Measurements from ENCODE around the gene CELA3A.
"Not testable (repeated sequence)": the region's sequence is repeated elsewhere in the genome, so short reads cannot be mapped to it uniquely, and the experiment has no call there.

CELA3A gene

DNA sequence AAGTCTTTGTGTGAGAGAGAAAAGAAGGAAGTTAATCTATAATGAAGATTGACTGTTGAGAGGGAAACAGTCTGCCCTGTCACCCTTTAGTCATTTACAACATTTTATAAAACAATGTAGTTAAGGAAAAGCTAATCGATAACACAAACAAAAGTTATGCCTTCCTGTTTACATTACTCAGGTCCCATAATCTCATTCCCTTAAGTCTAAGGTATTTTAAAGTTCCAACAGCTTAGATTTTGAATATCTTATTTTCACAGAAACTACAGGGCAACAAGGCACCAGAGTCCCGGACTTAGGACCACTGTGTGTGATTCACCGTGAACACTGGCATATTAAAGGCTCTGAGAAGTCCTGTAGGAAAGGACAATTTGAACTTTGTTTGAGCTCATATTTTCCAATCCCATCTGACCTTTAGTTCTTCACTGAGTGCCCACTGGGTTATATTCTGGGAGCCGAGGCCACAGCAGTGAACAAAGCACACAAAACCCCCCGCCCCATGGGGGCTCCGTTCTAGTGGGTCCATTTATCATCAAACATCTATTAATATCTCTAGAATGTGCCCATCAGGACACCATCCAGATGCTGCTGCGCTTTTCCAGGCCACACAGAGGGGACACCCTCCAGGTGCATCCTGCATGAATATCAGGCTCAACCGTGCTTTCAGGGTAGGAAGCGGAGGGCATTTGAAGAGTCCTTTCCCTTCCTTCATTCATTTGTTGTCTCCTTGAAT, 3.4 kb upstream of the CELA3A start:
- not testable (repeated sequence) for H3K27me3 ChIP-seq (ENCODE audit: control insufficient read depth, insufficient read depth, low read length, poor library complexity, severe bottlenecking); H3K4me3 ChIP-seq (ENCODE audit: insufficient read depth, low read depth, low read length); H3K9me3 ChIP-seq (ENCODE audit: control insufficient read depth, low read length); H3K4me1 ChIP-seq (ENCODE audit: control insufficient read depth, insufficient read depth, low read length); H3K27ac ChIP-seq (ENCODE audit: insufficient read depth, low read depth, low read length, poor library complexity, severe bottlenecking); H3K36me3 ChIP-seq (ENCODE audit: control insufficient read depth, insufficient read depth, low read length)
- 87 to 88% methylated on average over 6 to 8 of the region's 9 CpGs for WGBS, 2 experiments

DNA sequence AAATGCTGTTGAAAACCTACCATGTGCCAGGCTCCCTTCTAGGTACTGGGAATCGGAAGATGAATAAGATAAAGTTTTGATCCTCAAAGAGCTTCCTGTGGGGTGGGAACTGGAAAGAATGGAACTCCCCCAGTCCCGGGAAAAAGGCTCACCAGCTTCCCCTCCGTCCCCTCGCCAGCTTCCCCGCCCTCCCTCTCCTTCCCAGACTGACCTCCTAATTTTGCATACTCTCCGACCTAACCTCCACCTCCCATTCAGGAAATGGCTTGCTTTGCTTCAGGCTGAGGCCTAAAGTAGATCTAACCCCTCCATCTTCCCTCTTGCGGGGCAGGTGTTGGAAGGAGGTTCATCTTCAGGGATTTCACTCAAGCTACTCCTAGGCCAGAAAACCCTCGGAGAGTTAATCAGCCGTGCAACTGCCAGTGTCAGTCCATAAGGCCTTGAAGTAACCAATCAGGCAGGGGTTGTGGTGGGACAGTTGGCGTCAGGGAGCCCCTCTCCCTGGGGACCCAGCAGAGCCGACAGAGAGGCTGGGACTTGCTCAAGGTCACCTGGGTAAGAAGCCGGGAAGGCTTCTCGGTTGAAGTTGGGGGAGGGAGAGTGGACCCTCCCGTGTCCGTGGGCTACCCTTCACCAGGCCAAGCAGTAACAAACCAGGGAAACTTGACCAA, 2.7 kb upstream of the CELA3A start:
- H3K27me3 ChIP-seq (ENCODE audit: control insufficient read depth, insufficient read depth, low read length, poor library complexity, severe bottlenecking); H3K4me3 ChIP-seq (ENCODE audit: insufficient read depth, low read depth, low read length); H3K4me1 ChIP-seq (ENCODE audit: control insufficient read depth, insufficient read depth, low read length); H3K27ac ChIP-seq (ENCODE audit: insufficient read depth, low read depth, low read length, poor library complexity, severe bottlenecking); H3K36me3 ChIP-seq (ENCODE audit: control insufficient read depth, insufficient read depth, low read length); H3K9me3 ChIP-seq (ENCODE audit: control insufficient read depth, low read length): not testable (repeated sequence)
- 69 to 73% methylated on average over 12 to 13 of the region's 15 CpGs for WGBS, 2 experiments

DNA sequence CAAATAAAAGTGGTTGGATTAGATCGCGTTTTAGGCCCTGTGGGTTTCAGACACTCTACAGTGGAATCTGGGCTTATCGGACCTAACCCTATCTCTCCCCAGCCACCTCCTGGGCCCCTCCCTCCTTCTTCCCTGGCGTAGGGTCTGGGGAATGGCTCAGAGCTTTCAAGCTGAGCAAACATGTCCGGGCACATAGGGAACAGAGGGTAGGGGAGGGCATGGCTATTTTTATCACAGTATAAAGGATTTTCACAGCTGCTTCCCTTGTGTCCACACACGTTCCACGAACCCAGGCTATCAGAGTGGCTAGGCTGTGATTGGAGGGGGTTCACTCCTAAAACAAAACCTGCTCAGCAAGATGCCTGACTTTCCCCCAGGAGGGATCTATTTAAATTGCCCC, 1.8 kb upstream of the CELA3A start:
- not testable (repeated sequence) for H3K4me3 ChIP-seq (ENCODE audit: insufficient read depth, low read depth, low read length); H3K27ac ChIP-seq (ENCODE audit: insufficient read depth, low read depth, low read length, poor library complexity, severe bottlenecking); H3K9me3 ChIP-seq (ENCODE audit: control insufficient read depth, low read length); H3K4me1 ChIP-seq (ENCODE audit: control insufficient read depth, insufficient read depth, low read length); H3K27me3 ChIP-seq (ENCODE audit: control insufficient read depth, insufficient read depth, low read length, poor library complexity, severe bottlenecking); H3K36me3 ChIP-seq (ENCODE audit: control insufficient read depth, insufficient read depth, low read length)
- 76 to 77% methylated on average over 5 to 6 of the region's 7 CpGs for WGBS, 2 experiments

DNA sequence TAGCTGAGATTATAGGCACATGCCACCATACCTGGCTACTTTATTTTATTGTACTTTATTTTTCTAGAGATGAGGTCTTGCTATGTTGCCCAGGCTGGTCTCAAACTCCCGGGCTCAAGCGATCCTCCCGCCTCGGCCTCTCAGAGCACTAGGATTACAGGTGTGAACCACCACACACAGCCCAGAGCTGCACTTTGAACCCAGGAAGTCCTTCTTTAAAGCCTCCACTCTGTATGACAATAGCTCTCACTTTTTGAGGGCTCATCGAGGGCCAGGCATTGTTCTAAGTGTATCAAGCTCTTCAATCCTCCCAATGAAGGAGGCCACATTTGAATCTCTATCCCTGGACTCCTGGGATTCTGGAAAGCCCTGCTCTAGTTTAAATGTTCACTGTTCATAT, 1.0 kb downstream of the CELA3A start:
- not testable (repeated sequence) for H3K4me3 ChIP-seq (ENCODE audit: insufficient read depth, low read depth, low read length); H3K27me3 ChIP-seq (ENCODE audit: control insufficient read depth, insufficient read depth, low read length, poor library complexity, severe bottlenecking); H3K27ac ChIP-seq (ENCODE audit: insufficient read depth, low read depth, low read length, poor library complexity, severe bottlenecking); H3K4me1 ChIP-seq (ENCODE audit: control insufficient read depth, insufficient read depth, low read length); H3K36me3 ChIP-seq (ENCODE audit: control insufficient read depth, insufficient read depth, low read length); H3K9me3 ChIP-seq (ENCODE audit: control insufficient read depth, low read length)
- WGBS, 2 experiments = 87 to 88% methylated on average over 5 of the region's 5 CpGs

DNA sequence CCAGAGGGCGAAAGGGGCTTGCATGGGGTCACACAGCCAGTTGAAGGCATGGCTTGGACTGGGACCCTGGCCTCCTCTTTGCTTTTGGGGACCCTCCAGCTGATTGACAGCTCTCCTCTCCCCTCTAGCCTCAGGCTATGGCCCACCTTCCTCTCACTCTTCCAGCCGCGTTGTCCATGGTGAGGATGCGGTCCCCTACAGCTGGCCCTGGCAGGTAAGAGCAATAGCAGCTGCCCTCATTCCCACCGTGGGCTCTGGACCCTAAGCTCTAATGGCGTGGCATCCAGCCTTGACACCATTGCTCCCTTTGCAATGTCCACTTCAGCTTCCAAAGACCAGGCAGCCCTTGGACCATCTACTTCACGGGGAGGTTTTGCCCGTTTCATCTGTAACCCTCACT, 1.4 kb downstream of the CELA3A start:
- H3K4me1 ChIP-seq (ENCODE audit: control insufficient read depth, insufficient read depth, low read length); H3K9me3 ChIP-seq (ENCODE audit: control insufficient read depth, low read length); H3K4me3 ChIP-seq (ENCODE audit: insufficient read depth, low read depth, low read length); H3K27me3 ChIP-seq (ENCODE audit: control insufficient read depth, insufficient read depth, low read length, poor library complexity, severe bottlenecking); H3K27ac ChIP-seq (ENCODE audit: insufficient read depth, low read depth, low read length, poor library complexity, severe bottlenecking); H3K36me3 ChIP-seq (ENCODE audit: control insufficient read depth, insufficient read depth, low read length): not testable (repeated sequence)
- WGBS, 2 experiments = 85 to 88% methylated on average over 8 of the region's 8 CpGs

DNA sequence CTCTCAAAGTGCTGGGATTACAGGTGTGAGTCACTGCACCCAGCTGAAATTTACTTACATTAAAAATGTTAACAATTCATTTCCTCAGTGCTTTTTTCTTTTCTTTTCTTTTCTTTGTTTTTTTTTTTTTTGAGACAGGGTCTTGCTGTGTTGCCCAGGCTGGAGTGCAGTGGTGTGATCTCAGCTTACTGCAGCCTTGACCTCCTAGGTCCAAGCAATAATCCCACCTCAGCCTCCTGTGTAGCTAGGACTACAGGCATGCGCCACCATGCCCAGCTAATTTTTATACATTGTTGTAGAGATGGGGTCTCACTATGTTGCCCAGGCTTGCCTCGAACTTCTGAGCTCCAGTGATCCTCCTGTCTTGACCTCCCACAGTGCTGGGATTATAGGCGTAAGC, 2.5 kb downstream of the CELA3A start:
- not testable (repeated sequence) for H3K4me1 ChIP-seq (ENCODE audit: control insufficient read depth, insufficient read depth, low read length); H3K36me3 ChIP-seq (ENCODE audit: control insufficient read depth, insufficient read depth, low read length); H3K27me3 ChIP-seq (ENCODE audit: control insufficient read depth, insufficient read depth, low read length, poor library complexity, severe bottlenecking); H3K9me3 ChIP-seq (ENCODE audit: control insufficient read depth, low read length); H3K27ac ChIP-seq (ENCODE audit: insufficient read depth, low read depth, low read length, poor library complexity, severe bottlenecking); H3K4me3 ChIP-seq (ENCODE audit: insufficient read depth, low read depth, low read length)
- 92% methylated on average over 2 of the region's 3 CpGs; no CpG with 5 or more reads in 1 of the 2 experiments for WGBS, 2 experiments

DNA sequence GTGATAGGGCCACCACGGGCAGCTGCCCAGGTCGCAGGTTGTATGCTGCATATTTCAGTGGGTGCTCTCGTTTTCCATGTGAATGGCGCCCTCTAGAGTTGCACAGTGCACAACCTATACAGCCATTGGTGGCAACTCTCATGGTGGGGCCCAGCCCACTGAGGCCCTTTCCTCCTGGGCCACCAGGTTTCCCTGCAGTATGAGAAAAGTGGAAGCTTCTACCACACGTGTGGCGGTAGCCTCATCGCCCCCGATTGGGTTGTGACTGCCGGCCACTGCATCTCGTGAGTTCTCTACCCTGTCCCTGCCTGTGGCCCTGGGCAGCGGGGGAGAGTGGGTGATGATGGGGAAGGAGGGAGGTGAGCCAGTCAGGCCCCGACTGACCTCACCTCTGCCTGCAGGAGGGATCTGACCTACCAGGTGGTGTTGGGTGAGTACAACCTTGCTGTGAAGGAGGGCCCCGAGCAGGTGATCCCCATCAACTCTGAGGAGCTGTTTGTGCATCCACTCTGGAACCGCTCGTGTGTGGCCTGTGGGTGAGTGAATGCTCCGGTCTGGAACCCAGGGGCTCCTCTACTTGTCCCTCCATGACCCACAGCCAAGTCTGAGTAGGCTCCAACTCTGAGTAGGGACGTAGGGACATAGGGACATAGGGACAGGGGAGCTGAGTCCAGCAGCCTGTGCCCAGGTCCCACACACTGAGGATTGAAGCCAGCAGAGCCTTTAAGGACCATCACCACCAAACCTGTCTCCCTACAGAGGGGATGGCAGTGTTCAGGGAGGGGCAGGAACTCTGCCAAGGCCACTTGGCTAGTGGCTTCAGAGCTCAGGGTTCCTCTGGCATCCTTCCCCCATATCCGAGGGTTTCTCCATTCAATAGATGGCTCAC, 4.0 kb downstream of the CELA3A start:
- H3K27ac ChIP-seq (ENCODE audit: insufficient read depth, low read depth, low read length, poor library complexity, severe bottlenecking); H3K9me3 ChIP-seq (ENCODE audit: control insufficient read depth, low read length); H3K27me3 ChIP-seq (ENCODE audit: control insufficient read depth, insufficient read depth, low read length, poor library complexity, severe bottlenecking); H3K4me1 ChIP-seq (ENCODE audit: control insufficient read depth, insufficient read depth, low read length); H3K36me3 ChIP-seq (ENCODE audit: control insufficient read depth, insufficient read depth, low read length); H3K4me3 ChIP-seq (ENCODE audit: insufficient read depth, low read depth, low read length): not testable (repeated sequence)
- WGBS, 2 experiments = 77 to 80% methylated on average over 18 of the region's 18 CpGs

DNA sequence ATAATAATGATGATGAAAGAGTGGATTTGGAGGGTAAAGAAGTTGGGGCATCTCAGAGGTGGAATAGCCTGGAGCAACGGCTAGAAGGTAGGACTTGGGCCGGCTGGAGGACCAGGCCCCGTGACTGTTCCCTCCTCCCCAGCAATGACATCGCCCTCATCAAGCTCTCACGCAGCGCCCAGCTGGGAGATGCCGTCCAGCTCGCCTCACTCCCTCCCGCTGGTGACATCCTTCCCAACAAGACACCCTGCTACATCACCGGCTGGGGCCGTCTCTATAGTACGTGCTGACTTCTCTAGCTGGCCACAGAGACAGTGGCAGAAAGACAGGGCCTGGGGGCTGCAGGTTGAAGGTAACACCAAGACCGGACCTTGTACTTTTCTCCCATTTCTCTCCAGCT, 5.3 kb downstream of the CELA3A start:
- H3K9me3 ChIP-seq (ENCODE audit: control insufficient read depth, low read length); H3K4me3 ChIP-seq (ENCODE audit: insufficient read depth, low read depth, low read length); H3K27ac ChIP-seq (ENCODE audit: insufficient read depth, low read depth, low read length, poor library complexity, severe bottlenecking); H3K27me3 ChIP-seq (ENCODE audit: control insufficient read depth, insufficient read depth, low read length, poor library complexity, severe bottlenecking); H3K36me3 ChIP-seq (ENCODE audit: control insufficient read depth, insufficient read depth, low read length); H3K4me1 ChIP-seq (ENCODE audit: control insufficient read depth, insufficient read depth, low read length): not testable (repeated sequence)
- 87% methylated on average over 12 to 13 of the region's 13 CpGs for WGBS, 2 experiments

DNA sequence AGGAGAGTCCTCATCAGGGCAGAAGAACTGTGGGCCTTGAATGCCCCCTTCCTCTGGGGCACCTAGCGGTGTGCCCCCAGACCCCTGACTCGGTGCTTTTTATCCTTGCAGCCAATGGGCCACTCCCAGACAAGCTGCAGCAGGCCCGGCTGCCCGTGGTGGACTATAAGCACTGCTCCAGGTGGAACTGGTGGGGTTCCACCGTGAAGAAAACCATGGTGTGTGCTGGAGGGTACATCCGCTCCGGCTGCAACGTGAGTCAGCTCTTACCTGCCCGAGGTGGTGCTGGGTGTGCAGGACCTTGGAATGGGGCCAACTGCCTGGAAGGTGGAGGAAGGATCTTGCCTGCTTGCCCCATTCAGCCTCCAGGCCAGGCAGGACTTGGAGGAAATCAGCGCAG, 5.8 kb downstream of the CELA3A start:
- not testable (repeated sequence) for H3K4me3 ChIP-seq (ENCODE audit: insufficient read depth, low read depth, low read length); H3K27ac ChIP-seq (ENCODE audit: insufficient read depth, low read depth, low read length, poor library complexity, severe bottlenecking); H3K9me3 ChIP-seq (ENCODE audit: control insufficient read depth, low read length); H3K4me1 ChIP-seq (ENCODE audit: control insufficient read depth, insufficient read depth, low read length); H3K27me3 ChIP-seq (ENCODE audit: control insufficient read depth, insufficient read depth, low read length, poor library complexity, severe bottlenecking); H3K36me3 ChIP-seq (ENCODE audit: control insufficient read depth, insufficient read depth, low read length)
- WGBS, 2 experiments = 94 to 96% methylated on average over 8 of the region's 10 CpGs

DNA sequence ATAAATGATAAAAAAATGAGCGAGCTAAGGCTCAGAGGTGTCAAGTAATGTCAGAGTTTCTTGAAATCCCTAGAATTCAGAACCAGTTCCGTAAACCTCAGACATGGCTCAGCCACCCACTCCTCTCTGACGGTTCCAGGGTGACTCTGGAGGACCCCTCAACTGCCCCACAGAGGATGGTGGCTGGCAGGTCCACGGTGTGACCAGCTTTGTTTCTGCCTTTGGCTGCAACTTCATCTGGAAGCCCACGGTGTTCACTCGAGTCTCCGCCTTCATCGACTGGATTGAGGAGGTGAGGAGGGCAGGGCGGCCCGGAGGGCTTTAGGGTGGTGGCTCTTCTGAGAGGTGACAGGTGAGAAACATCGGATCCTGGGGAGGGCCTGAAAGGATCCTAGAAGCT, 8.1 kb downstream of the CELA3A start:
- 82 to 85% methylated on average over 4 to 7 of the region's 11 CpGs for WGBS, 2 experiments
- not testable (repeated sequence) for H3K9me3 ChIP-seq (ENCODE audit: control insufficient read depth, low read length); H3K36me3 ChIP-seq (ENCODE audit: control insufficient read depth, insufficient read depth, low read length); H3K27me3 ChIP-seq (ENCODE audit: control insufficient read depth, insufficient read depth, low read length, poor library complexity, severe bottlenecking); H3K27ac ChIP-seq (ENCODE audit: insufficient read depth, low read depth, low read length, poor library complexity, severe bottlenecking); H3K4me3 ChIP-seq (ENCODE audit: insufficient read depth, low read depth, low read length); H3K4me1 ChIP-seq (ENCODE audit: control insufficient read depth, insufficient read depth, low read length)

All from ectodermal cell (in vitro differentiated cells).